ENCODE data around the gene ZBTB22. TPM values are rescaled to one million over a fixed set of nuclear protein-coding genes. Genes with fewer than 3 reads are reported as not detected.

The ZBTB22 gene
- total RNA-seq, 1 donor from 2014 or later: 22.6 TPM

DNA sequence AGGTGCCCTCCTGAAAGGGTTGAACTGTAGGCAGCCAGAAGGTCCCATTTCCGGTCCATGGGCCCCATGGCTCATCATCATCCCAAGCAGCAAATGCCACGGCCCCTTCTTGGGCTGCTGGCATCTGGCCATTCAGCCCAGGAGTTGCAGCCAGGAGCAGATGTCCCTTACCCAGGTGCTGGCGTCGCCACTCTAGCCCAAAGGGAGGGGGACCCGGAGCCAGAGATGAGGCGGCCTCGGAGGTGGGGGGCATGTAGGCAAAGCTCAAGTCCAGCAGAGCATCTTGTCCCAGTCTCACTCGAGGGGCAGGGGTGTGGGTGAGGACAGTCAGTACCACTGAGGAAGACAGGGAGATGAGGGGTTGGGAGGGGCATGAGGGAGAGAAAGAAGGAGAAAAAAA lies 12.5 kb downstream of the ZBTB22 start:
- DNase-seq (ENCODE audit: low read depth): no peak

DNA sequence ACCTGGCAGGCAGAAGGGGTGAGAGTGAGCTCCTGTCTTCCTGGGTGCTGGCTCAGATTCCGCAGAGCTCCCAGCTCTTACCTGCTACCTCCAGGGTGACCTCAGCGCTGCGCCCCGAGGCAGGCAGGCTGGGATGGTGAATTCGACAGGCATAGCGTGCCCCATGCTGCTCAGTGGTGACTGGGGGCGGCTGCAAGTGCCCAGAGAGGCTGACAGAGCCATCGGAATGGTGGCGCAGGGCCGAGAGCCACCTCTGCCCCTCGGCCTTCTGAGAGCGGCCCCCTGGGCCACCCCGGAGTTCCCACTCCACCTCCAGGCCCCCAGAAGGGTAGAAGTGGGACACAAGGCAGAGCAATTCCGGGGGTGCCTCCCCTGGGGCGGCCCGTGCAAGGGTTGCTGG lies 13.3 kb downstream of the ZBTB22 start:
- no peak for DNase-seq (ENCODE audit: low read depth)

- DNase-seq (ENCODE audit: low read depth): no peak
These were observed 15.7 kb downstream of the ZBTB22 start for GRCh38 chr6:33301877-33302276.

- DNase-seq (ENCODE audit: low read depth): peak; percentile 96
These were observed 18.2 kb downstream of the ZBTB22 start for GRCh38 chr6:33299237-33299944.

DNA sequence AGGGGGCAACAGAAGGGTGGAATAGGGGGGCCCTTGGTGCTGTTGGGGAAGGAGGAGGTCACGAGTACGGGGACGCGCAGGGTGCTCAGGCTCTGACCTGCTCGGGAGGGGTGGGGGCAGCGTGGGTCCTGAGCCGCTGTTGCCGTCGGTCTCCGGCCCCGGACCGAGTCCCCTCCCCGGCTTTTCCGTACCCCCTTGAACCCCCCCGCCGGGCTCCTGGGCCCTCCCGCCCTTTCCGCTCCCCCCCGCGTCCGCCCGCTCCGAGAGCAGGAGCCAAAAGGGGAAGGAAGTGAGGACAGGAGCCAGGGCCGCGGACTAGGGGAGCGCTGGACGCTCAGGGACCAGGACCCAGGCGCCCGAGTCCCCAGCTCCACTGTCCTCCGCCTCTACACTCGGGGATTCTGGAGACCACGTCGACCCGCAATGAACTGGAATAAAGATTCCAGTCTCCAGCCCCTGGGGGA lies 18.7 kb downstream of the ZBTB22 start, which contains the start of gene RGL2:
TSS of gene RGL2 (minus strand) at position 170 of the 464 bp plus-strand sequence. CDS start 332 bp downstream, outside the sequence.
- peak; percentile 79 for DNase-seq (ENCODE audit: low read depth)

DNA sequence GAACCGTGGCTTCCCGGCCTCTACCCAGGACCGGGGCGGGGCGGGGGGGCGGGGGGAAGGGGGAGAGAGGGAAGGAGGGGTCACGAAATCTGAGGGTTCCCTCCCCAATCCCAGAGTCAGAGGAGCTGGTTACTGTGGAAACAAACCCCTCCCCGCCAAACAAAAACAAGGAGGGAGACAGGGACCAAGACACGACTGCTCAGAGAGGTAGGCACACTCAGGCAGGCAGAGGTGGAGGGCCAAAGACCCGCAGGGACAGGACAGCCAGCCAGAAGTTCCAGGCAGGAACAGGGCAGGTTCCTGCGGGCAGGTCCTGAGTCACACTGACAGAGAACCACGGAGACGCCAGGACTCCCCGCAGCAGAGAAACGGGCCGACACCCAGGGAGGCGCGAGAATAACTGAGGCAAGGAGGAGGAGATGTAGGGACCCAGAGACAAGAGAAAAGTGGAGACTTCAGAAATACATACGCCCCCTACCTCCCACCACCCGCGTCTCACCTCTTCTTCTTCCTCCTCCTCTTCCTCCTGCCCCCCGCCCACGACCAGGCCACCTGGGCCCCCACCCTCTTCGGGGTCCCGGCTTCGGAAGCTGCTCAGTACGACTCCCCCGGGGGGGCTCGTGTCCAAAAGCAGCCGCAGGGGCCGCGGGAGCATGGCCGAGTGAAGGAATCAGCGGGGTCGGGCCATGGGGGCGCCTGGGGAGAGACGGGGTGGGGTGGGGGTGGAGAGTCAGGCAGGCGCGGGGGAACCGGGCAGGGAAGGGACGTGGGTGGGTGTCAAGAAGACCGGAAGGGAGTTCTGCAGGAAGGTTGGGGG lies 19.4 kb downstream of the ZBTB22 start:
- peak; percentile 82 for DNase-seq (ENCODE audit: low read depth)

GRCh38 chr6:33297406-33297955 lies 20.1 kb downstream of the ZBTB22 start:
- no peak for DNase-seq (ENCODE audit: low read depth)

- no peak for DNase-seq (ENCODE audit: low read depth)
These were observed 20.6 kb downstream of the ZBTB22 start for GRCh38 chr6:33296797-33297405.

GRCh38 chr6:33295621-33296369 lies 21.7 kb downstream of the ZBTB22 start:
- DNase-seq (ENCODE audit: low read depth): no peak

DNA sequence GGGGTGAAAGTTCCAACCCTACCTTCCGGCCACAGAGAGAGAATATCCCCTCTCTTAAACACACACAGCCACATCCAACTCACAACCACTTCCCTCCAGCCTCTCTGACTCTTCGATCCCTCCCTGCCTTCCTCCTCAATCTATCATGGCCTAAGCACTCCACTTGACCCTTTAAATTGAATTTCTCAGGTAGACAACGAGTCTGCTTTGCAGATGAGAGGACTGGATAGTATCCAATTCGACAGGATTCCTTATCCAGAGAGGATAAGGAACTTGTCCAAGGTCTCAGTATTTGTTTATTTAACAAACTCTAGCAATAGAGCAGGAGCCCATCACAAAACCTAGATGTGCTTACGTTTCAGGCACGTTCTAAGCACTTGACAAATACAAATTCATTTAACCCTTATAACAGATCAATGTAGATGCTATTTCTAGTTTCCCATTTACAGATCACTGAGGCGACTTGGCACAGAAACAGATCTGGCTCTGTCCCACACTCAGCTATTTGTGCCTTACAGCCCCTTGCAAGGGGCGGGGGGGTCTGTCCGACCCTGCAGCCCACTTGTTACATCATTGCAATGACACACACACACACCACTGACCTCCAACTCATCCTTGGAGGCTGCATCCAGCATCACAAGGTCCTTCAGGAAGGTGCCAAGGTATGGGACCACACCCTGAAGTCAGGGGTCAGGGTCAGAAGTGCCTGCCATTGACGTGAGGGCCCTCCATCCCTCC lies 23.3 kb downstream of the ZBTB22 start:
- DNase-seq (ENCODE audit: low read depth): no peak

DNA sequence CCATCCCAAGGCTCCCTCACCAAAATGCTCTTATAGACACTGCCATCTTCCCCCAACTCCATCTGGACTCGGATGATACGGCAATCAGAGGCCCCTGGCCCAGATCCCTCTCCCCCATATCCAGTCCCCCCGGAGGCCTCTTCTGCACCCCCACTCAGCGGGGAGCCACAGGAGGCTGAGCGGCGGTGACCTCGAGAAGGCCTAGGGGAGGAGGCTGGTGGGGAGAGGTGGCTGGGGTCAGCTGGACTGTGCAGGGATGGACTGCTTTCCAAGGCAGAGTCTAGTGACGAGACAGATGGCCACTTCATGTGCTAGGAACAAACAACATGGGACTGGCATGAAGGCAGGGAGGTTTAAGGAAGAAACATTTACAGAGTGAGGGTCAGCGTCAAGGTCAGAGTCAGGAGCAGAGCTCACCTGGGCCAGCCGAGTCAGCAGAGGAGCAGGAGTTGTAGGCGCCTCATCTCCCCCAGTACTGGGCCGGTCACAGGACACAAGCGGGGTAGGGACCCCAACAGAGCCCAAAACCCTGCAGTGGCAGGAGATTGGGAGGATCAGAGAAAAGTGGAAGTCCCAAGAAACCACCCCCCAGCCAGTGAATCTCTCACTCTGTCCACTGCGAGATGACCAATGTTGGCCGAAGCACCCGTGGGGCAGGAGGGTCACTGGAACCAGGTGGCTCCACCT lies 24.4 kb downstream of the ZBTB22 start:
- no peak for DNase-seq (ENCODE audit: low read depth)

GRCh38 chr6:33290459-33290858 lies 27.1 kb downstream of the ZBTB22 start:
- DNase-seq (ENCODE audit: low read depth): no peak

- no peak for DNase-seq (ENCODE audit: low read depth)
These were observed 27.7 kb downstream of the ZBTB22 start for GRCh38 chr6:33289784-33290315.

DNA sequence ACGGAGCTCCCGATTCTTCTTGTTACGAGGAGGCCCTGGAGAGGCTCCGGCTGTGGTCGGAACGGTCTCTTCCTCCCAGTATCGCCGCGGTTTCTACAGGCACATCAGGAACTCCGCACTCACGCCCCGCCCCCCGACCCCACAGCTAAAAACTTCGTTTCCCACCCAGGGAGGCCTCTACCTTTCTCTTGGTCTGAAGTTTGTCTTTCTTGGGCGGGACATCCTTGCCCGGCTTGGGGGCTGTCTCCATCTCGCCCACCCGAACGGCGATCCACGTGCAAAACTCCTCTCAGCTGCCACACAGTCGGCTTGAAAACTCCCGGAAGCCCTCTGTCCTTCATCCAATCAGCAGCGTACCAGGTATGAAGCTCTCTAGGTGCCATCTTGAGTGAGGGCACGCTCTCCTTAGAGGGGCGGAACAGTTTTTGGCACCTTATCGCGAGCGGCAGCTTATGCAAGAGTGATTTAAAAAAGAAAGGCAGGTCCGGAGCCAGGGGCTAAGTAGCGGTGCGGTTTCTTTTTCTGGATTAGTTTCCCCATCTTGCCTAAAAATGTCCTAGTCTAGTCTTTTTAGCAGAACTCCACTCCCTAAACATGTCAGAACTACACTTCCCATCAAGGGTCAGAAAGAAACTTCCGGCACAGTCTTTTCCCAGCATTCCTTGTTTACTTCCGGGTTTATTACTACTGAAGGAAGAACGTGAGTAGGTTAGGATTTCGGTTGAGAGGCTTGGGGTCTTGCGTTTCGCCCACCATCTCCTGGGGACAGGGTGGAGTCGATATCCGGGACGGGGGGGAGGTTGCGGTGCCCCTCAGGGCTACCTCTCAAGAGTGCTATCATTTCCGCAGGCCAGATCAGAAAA lies 28.4 kb downstream of the ZBTB22 start, which contains the start of the genes PFDN6 and WDR46:
TSS of gene PFDN6 (plus strand) at position 681 of the 863 bp plus-strand sequence. CDS start 256 bp downstream, outside the sequence.
TSS of gene WDR46 (minus strand) at position 319 of the 863 bp plus-strand sequence. CDS start at position 250, 69 bp downstream.
- DNase-seq (ENCODE audit: low read depth): peak; percentile 94

DNA sequence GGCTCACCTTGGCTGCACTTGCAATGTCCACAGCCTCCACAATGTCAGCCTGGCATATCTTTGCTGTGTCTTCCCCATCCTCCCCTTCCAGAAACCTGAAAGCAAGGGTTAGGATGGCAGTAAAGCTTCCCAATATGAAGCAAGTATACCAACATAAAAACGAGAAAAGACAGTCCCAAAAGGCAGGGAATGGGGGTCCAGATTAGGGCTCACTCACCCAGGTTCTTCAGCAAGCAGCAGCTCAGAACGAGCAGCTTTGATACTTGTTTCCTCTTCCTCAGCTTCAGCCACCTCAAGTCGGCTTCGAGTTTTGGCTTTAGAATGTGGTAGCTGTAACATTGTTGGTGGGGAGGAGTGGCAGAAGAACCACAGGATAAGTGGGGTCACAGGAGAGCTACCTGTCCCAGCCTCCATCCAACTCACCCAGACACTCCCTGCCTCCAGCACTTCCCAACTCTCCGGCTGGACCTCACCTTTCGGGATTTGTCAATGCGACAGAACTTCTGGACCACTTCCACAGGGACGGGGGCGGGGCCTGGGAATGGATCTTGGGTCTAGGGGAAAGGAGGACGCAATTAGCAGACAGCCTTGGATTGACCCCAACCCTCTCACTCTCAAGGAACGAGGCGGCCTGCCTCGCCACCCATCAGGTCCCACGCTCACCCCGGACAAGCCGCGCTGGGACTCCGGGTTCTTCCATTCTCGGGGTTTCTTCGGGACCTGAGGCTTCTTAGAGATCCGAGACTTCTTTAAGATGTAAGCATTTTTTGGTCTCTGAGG lies 29.2 kb downstream of the ZBTB22 start:
- no peak for DNase-seq (ENCODE audit: low read depth)

- DNase-seq (ENCODE audit: low read depth): no peak
These were observed 30.3 kb downstream of the ZBTB22 start for GRCh38 chr6:33286946-33287914.

Data from myocyte (in vitro differentiated cells).